Measurements from ENCODE around the gene NCKAP1. TPM values are rescaled to one million over a fixed set of nuclear protein-coding genes. Genes with fewer than 3 reads are reported as not detected.

Gene NCKAP1
- total RNA-seq, 6 donors from 2014 or later = 34.2 to 129 (median 83.9) TPM

DNA sequence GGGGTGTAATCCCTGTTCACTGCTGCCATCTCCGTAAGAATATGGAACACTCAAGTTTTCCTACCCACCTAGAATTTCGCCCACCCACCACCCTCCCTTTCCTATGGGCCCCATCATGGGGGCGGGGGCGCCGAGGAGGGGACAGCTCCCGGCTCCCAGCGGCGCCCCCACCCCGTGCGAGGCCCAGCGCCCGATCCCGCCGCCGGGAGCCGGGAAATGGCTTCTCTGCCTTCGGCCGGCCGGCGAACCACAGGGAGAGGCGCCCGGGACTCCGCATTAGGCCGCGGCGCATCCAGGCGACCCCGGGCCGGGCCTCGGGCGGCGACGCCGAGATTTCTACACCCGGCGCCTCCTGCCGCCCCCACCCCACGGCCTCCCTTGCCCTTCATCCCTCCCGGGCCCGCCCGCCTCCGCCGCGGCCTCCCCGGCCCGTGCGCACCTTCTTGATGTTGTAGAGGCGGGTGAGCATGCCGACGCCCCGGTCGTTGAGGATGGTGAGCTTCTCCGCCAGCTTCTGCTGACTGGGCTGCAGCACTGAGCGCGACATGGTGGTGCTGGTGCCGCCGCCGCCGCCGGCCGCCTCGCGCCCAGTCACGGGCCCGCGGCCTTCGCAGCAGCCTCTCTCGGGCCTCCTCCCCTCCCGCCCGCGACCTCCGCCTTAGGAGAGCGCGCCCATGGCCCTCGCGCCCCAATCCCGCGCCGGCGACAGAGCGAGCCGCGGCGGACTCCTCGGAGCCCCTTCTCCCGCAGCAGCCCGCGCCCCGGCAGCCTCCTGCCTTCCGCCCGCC lies 510 bp downstream of the NCKAP1 start:
- TF ChIP-seq EP300 (IDR thresholded peaks at IDR 0.05) (no peak), POLR2AphosphoS5 (IDR thresholded peaks at IDR 0.05) (peak in 1 of 2 donors; percentile 39), POLR2A (IDR thresholded peaks at IDR 0.05) (peak in 3 of 4 donors; percentile 18 to 59 (median 42))
- TF ChIP-seq, protein P1, sequence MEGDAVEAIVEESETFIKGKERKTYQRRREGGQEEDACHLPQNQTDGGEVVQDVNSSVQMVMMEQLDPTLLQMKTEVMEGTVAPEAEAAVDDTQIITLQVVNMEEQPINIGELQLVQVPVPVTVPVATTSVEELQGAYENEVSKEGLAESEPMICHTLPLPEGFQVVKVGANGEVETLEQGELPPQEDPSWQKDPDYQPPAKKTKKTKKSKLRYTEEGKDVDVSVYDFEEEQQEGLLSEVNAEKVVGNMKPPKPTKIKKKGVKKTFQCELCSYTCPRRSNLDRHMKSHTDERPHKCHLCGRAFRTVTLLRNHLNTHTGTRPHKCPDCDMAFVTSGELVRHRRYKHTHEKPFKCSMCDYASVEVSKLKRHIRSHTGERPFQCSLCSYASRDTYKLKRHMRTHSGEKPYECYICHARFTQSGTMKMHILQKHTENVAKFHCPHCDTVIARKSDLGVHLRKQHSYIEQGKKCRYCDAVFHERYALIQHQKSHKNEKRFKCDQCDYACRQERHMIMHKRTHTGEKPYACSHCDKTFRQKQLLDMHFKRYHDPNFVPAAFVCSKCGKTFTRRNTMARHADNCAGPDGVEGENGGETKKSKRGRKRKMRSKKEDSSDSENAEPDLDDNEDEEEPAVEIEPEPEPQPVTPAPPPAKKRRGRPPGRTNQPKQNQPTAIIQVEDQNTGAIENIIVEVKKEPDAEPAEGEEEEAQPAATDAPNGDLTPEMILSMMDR (IDR thresholded peaks at IDR 0.05) = no peak
- H3K4me3 ChIP-seq = peak overlapping the region; percentile 46 to 85 (median 78)
- no peaks in the 10 kb centered on the region for H3K36me3 ChIP-seq
- no peaks in the 10 kb centered on the region for H3K9me3 ChIP-seq
- H3K4me1 ChIP-seq = peaks cover 20 to 59% (median 29%) of the 10 kb centered on the region in 4 donors
- DNase-seq = peak in 1 of 2 donors; percentile 91
- H3K27ac ChIP-seq = peak overlapping the region; percentile 95 to 99 (median 98)
- 0 to 3% methylated on average over 4 to 31 of the region's 91 CpGs for WGBS, 2 donors
- H3K27me3 ChIP-seq = peaks cover 0 to 9% (median 0%) of the 10 kb centered on the region in 4 donors
- ATAC-seq (ENCODE audit: low FRiP score in 2 of 2) = peak; percentile 64 to 75

DNA sequence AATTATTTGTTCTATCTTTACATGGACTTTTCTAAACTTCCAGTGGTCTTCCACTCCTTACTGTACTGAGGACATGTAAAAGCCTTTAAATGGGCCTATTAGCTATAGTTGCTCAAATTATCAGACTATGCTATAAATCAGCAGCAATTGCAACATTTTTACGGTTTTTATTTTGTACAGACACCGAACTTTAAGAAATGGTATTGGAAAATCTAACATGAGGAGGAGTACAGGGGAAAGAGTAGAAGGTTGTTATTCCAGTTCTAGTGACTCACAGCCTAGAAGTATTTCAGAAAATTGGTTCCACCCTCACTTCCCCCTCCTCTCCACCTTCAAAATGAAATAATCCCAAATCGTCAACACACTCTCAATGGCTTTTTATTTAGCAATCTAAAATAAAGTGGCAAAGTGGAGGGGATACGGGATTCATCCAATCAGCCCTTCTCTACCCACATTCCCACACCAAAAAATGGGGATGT lies 1.1 kb downstream of the NCKAP1 start:
- peak overlapping the region; percentile 46 to 85 (median 78) for H3K4me3 ChIP-seq
- ATAC-seq (ENCODE audit: low FRiP score in 2 of 2) (peak in 1 of 2 donors; percentile 42), DNase-seq (no peak)
- H3K27ac ChIP-seq = peak overlapping the region; percentile 95 to 99 (median 98)
- H3K36me3 ChIP-seq = no peaks in the 10 kb centered on the region
- H3K9me3 ChIP-seq = no peaks in the 10 kb centered on the region
- TF ChIP-seq, protein P1 (IDR thresholded peaks at IDR 0.05) = no peak
- TF ChIP-seq POLR2AphosphoS5 (IDR thresholded peaks at IDR 0.05) (no peak), EP300 (IDR thresholded peaks at IDR 0.05) (no peak), POLR2A (IDR thresholded peaks at IDR 0.05) (no peak)
- H3K27me3 ChIP-seq = peaks cover 0 to 9% (median 0%) of the 10 kb centered on the region in 4 donors
- peaks cover 20 to 59% (median 34%) of the 10 kb centered on the region in 4 donors for H3K4me1 ChIP-seq
- 5 to 8% methylated on average over 4 of the region's 4 CpGs for WGBS, 2 donors

DNA sequence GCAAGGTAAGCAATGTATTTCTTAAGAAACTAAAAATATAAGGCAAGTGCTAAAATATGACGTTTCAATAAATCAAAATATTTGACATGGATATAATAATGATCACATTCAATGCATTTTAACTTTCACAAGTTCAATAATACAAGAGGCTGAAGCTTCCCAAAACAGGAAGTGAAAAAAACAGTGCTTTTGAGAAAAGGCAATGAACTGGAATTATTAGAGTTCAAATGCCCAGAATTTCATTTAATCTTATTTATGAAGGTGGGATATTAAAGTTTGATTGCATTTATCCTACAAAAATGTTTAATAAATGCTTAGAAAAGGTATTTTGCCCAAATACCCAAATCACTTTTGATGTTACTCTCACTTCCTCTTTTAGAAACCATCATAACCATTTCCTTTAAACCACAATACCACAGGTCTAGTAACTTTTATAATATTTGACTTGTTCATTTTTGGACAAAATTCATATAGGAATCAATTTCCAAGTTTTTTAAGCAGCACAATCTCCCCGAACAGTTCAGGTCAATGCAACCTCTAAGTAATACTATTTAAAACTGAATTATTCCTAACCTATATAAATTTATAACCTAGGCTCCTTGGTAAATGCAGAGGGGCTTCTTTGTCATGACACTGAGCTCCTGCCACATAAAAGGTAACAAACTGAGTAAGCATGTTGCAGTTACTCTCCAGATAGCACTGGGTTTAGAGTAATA lies 2.1 kb downstream of the NCKAP1 start:
- 18 to 34% methylated on average over 2 of the region's 2 CpGs for WGBS, 2 donors
- no peaks in the 10 kb centered on the region for H3K36me3 ChIP-seq
- ATAC-seq (ENCODE audit: low FRiP score in 2 of 2) (no peak), DNase-seq (no peak)
- H3K27ac ChIP-seq = peak overlapping the region in 3 of 4 donors; percentile 51 to 99 (median 96)
- peaks cover 27 to 66% (median 36%) of the 10 kb centered on the region in 4 donors for H3K4me1 ChIP-seq
- peak overlapping the region in 3 of 4 donors; percentile 76 to 85 (median 81) for H3K4me3 ChIP-seq
- peaks cover 0 to 9% (median 0%) of the 10 kb centered on the region in 4 donors for H3K27me3 ChIP-seq
- no peak for TF ChIP-seq POLR2AphosphoS5 (IDR thresholded peaks at IDR 0.05)
- TF ChIP-seq, protein P1 (IDR thresholded peaks at IDR 0.05) = no peak
- no peak for TF ChIP-seq POLR2A (IDR thresholded peaks at IDR 0.05)
- TF ChIP-seq EP300 (IDR thresholded peaks at IDR 0.05) = no peak
- H3K9me3 ChIP-seq = no peaks in the 10 kb centered on the region

DNA sequence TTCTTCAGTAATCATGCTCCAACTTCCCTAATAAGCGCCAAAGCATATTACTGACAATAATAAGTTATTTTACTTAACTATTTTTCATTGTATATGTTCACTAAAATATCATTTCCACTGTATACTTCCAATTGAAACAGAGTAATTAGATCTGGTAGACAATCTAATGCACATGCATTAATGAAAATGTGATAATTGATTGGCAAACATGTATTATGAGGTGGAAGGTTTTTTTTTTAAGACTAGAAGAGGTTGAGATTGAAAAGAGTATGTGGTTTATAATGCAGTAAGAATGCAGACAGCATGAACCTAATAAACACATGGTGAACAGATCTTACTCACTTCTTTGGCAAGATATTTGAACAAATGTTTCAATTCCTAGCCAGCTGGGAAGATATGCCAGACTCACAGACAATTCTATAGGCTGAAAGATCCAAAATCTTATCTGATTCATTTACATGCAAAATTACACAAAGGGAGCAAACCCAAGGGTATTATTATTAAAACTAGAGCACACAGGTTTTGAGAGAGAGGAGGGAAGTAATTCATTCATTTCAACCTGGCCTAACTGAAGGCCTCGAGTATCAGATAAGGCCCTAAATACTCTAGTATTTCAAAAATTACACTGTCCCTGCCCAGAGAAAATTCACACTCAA lies 2.8 kb downstream of the NCKAP1 start:
- Histone ChIP-seq H3K9me3 (no peaks in the 10 kb centered on the region), H3K4me3 (peak overlapping the region in 3 of 4 donors; percentile 76 to 85 (median 81)), H3K27ac (peak overlapping the region in 3 of 4 donors; percentile 9 to 99 (median 51)), H3K27me3 (peaks cover 0 to 9% (median 0%) of the 10 kb centered on the region in 4 donors), H3K36me3 (no peaks in the 10 kb centered on the region), H3K4me1 (peaks cover 33 to 70% (median 38%) of the 10 kb centered on the region in 4 donors)
- ATAC-seq (ENCODE audit: low FRiP score in 2 of 2) = no peak
- TF ChIP-seq EP300 (IDR thresholded peaks at IDR 0.05) (no peak), POLR2AphosphoS5 (IDR thresholded peaks at IDR 0.05) (no peak), POLR2A (IDR thresholded peaks at IDR 0.05) (no peak)
- TF ChIP-seq, protein P1 (IDR thresholded peaks at IDR 0.05) = no peak
- no peak for DNase-seq
- 47 to 53% methylated on average over 2 of the region's 2 CpGs for WGBS, 2 donors
